Stimulated activated CD8-positive, alpha-beta memory T cell treated with anti-CD3 and anti-CD28 coated beads, Interleukin-4, amount 100 ng/mL, for 24 hours (primary cell): ENCODE data around the gene TMIGD2.

ENCODE experiments used
- DNase-seq: peaks from one replicate; pipeline ENCODE4 v3.0.0-alpha.2; 2020; ENCODE audit warnings: low read depth

Gene TMIGD2

DNA sequence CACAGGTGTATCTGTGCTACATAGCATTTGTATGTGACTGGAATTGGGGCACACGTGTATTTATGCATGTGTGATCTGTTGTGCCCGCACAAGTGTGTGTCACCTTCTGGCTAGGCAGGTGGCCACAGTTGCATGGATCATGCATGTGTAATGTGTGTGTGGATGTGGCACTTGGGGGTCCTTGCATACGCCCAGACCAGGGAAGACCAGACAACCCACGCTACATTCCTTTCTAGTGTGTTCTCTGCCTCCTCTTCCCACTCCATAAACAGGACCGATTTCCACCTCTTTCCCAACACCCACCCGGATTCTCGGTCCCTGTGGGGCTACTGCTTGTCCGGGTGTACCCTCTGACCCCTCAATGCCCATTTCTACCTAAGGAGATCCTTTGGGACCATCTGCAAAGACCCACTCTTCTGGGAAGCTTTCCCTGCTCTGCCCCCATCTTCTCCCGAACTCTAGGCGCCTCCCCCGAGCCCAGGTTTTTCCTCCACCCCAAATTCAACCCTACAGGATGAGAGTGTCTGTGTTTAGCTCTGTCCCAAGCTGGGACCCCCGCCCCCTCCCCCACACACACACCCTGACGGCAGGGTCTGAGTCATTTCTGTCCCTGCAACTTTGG lies 24.1 kb upstream of the TMIGD2 start:
- no peak for DNase-seq

DNA sequence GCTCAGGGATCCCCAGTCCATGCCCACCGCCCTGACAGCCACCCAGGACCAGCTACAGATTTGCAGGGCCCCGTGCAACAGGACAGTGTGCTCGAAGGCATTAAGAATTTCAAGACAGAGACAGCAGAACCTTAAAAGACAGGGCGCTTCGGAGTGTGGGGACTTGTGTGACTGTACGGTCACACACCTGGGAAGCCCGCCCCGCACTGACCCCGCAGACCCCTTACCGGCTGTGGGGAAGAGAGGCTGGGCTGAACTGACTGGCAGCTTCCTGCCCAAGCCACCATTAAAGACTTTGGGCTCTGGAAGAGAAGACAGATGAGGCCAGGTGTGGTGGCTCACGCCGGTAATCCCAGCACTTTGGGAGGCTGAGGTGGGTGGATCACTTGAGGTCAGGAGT lies 22.0 kb upstream of the TMIGD2 start:
- no peak for DNase-seq

DNA sequence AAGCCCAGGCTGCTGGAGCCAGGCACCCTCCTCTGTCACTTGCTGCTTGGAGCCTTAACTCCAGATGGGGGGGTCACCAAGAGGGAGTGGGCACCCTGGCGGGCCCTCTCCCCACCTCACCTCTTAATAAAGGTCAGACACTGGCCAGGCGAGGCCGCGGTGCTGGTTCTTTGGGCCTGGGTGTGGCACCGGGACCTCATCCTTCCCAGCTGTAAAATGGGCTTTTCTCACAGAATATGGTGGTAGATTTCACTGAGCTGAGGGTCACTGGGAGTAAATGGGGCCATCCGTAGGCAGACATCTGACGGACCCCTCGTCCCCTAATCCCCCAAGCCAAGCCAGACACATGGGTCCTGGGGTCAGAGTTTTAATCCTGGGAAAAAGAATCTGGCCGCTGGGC lies 21.5 kb upstream of the TMIGD2 start:
- no peak for DNase-seq

DNA sequence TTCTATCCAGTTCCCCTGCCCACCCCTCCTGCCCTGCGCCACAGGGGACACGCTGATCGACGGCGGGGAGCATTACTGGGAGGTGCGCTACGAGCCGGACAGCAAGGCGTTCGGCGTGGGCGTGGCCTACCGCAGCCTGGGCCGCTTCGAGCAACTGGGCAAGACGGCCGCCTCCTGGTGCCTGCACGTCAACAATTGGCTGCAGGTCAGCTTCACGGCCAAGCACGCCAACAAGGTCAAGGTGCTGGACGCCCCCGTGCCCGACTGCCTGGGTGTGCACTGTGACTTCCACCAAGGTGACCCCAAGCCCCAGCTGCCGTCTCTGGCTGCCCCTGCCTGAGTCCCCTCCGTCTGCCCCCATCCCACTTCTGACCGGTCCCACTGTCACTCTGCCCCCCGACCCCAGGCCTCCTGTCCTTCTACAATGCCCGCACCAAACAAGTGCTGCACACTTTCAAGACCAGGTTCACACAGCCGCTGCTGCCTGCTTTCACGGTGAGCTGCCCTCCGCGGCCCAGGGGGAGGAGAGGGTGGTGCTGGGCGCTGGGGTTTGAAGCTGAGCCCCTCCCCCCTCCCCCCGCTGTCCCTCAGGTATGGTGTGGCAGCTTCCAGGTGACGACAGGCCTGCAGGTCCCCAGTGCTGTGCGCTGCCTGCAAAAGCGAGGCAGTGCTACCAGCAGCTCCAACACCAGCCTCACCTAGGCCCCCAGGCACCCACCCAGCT lies 20.9 kb upstream of the TMIGD2 start:
- no peak for DNase-seq

DNA sequence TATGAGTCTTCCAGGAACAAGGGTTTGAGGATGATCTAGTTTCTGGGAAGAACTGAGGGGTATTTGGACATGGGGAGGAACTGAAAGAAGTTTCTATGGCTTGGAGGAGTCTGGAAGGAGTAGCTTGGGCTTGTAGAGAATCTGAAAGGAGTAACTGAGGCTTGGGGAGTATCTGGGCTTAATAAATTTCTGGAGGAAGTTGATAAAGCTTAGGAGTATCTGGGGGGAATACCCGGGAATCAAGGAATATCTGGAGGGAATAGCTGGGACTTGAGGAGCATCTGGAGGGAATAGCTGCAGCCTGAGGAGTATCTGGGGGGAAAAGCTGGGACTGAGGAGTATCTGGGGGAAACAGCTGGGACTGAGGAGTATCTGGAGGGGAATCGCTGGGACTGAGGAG lies 18.2 kb upstream of the TMIGD2 start:
- DNase-seq, result no peak

DNA sequence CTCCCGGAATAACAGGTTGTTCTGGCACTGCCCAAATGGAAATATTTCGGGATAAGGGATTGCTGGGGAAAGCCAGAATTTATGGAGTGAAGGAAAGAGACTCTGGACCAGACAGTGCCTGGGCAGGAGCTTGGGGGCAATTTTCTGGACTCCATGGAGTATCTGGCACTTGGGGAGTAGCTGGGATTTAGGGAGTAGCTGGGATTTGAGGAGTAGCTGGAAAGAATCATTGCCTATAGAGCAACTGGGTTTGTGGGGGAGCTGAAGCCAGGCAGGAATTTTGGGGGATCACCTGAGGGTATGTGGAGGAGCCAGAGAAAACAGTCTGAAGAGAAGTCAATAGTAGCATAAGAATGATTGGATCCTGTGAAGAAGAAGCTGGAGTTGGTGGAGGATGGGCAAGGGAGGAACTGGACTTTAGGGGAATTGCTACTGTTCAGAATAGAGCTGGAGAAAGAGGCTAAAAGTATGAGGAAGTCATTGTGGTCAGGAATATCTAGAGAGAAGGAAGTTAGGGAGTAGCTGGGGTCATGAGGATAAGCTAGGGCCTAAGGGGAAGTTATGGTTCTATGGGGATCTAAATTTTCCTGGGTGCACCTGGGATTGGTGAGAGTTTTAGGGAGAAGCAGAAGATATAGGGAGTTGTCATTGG lies 17.0 kb upstream of the TMIGD2 start:
- DNase-seq, result no peak

DNA sequence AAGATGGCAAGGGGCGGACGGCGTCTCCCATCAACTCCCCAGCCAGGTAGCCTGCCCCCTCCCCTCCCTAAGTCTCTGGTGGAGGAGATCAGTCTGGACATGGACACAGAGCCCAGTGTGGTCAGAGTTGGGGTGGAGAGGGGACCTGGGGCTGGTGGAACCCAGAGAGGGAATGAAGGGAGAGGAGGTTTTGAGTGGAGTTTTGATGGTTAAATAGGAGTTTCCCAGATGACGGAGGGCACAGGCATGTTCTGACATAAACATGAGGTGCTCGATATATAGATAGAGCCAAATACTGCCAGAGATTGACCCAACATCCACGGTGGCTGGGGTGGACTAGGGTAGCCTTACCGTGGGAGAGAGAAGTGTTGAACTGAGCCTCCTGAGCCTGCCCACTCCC lies 16.3 kb upstream of the TMIGD2 start:
- no peak for DNase-seq

DNA sequence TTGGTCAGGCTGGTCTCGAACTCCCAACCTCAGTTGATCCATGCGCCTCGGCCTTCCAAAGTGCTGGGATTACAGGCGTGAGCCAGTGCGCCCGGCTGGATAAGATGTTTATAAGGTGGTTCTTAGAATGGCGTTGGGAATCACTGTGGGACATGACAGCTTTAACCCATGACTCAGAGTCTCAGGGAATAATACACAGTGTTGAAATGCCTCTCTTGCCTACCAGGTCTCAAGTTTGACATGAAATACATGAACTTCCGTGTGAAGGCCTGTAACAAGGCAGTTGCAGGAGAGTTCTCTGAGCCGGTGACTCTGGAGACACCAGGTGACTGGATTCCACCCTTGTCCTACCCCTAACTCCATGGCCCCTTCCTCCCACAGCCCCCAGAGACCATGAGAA lies 14.8 kb upstream of the TMIGD2 start:
- no peak for DNase-seq

DNA sequence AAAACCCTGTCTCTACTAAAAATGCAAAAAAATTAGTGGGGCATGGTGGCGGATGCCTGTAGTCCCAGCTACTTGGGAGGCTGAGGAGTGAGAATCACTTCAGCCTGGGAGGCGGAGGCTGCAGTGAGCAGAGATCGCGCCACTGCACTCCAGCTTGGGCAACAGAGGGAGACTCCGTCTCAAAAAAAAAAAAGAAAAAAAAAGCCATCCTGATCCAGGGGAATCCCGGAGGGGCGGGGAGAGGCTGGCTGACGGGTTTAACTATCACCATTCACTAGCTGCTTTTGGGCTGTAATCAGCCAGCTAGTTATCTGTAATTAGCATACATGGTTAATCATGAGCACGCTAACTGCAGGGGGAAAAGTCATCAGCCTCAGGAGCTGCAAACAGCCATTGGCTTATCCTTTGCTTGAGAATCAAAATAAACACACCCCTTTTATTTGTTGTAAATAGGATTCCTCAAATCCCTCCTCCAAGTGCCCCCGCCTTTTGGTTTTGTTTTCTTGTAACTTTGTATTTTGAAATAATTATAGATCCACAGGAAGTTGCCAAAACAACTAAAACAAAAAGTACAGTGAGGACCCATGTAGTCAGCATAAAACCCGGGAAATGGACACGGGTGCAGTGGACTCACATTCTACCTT lies 11.8 kb upstream of the TMIGD2 start:
- DNase-seq, result no peak

DNA sequence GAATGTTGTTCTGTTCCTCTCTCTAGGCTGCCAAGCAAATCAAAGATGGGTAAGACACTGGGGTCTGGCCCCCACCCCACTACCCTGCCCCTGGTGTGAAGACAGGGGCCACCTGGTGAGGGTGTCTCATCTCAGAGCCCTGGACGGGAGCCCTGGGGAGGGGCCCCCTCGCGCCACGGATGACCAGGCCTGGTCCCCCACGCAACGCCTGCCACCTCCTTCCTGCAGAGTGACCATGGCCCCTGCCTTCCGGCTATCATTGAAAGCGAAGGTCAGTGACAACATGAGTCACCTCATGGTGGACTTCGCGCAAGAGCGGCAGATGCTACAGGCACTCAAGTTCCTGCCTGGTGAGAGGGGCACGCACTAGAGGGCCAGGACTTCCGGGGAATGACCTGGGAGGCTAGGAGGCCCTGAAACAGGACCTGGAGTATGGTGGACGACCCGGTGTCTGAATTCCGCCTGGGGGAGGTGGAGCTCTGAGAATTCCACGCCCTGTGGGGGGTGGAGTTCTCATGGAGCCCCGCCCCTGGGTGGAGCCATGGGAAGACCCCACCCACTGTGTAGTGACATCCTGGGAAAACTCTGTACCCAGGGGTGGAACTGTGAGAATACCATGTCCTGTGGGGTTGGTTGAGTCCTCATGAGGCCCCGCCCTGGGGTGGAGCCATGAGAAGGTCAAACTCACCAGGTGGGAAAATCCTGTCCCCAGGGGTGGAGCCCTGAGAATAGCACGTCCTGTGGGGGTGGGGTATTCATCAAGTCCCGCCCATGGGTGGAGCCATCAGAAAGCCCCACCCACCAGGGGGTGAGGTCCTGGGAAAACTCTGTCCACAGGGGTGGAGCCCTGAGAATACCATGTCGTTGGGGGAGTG lies 8.3 kb upstream of the TMIGD2 start:
- no peak for DNase-seq

DNA sequence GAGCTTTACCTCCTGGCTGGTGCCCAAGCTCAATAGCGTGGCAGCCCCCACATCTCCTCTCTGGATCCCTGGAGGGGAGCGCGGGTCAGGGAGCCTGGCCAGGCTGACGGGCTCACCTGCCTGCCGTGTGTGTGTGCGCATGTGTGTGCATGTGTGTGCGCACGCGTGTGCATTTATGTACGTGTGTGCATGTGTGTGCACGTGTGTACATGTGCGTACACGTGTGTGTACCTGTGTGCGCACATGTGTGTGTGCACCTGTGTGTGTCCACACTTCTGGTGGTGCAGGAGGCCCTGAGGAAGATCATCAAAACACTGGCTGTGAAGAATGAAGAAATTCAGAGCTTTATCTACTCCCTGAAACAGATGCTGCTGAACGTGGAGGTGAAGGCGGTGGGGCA lies 3.5 kb upstream of the TMIGD2 start:
- DNase-seq, result no peak

DNA sequence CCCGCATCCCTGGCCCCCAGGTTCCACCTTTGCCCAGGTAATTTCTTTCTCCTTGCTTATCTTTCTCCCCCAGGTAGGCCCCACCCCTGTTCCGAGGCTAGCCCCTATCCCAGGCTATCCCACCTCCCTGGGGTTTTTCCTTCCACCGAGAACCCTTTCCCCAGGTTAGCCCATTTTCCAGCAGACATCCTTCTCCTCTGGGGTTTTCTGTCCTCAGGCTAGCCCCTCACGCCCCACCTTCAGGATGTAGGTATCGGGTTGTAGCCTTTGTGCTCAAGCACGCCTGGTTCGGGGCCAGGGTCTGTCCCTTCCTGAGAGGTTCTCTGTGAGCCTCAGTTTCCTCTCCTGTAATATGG lies 3.0 kb upstream of the TMIGD2 start:
- no peak for DNase-seq

DNA sequence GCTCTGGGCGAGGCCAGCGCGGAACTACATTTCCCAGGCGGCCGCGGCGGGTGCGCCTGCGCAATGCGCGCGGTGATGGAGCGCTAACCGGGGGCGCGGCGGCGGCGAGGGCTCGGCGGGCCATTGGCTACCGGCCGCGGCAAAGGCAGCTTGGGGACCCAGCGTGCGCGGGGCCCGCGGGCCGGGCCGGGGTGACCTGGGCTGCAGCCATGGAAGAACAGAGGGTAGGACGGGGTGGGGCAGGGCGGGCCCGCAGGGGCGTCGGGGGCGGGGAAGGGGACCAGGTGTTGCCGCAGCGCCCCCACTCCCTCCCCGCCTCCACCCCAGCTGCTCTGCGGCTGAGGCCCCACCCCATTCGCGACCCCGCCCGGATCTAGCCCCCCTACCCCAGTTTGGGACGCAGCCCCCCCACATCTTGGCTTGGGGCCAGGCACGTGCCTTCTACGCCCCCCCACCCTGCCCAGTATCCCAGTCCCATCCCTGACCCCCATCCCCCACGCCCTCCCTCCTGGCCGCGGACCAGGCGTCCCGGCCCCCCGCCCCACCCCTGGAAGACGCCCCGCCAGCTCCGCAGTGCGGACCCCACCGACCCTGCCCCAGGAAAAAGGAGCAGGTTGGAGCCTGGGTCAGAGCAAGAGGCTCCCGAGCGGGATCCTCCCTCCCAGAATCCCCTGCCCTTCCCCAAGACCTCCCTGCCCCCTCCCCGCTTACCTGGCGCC lies 2.5 kb upstream of the TMIGD2 start, which contains the start of gene FSD1:
Gene FSD1, plus strand, starts transcription at position 61 of the 719 bp plus-strand sequence. Its CDS starts 149 bp downstream, at position 210.
- DNase-seq, result peak; percentile 66

DNA sequence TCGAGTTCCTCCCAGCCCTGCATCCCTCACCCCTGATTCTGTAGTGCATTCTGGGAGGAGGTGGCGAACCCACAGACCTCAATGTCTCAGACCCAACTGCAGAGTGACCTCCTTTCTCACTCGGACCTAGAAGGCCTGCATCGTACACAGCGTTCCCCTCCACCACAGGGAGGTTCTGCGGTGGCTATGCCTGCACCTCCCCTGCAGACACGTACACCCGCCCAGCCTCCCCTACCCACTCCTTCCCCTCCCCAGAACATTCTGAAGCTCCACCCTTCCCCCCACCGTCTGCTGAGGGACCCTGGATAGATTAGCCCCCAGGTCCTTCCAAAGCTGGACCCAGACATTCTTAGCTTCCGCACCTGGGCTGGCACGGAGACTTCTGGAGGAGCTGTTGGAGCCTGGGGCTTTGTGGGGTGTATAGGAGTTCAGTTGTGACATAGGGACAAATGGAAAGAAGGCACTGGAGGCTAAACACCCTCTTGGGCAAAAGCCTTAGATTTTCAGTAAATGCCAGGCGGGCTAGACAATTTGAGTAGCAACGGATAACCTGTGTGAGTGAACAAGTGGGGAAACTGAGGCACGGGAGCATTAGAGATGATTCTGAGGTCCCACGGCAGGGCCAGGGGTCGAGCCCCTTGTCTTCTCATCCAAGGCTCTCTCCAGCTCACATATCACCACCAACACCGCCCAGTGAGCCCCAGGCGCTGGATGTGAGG lies 1.8 kb upstream of the TMIGD2 start:
- no peak for DNase-seq

DNA sequence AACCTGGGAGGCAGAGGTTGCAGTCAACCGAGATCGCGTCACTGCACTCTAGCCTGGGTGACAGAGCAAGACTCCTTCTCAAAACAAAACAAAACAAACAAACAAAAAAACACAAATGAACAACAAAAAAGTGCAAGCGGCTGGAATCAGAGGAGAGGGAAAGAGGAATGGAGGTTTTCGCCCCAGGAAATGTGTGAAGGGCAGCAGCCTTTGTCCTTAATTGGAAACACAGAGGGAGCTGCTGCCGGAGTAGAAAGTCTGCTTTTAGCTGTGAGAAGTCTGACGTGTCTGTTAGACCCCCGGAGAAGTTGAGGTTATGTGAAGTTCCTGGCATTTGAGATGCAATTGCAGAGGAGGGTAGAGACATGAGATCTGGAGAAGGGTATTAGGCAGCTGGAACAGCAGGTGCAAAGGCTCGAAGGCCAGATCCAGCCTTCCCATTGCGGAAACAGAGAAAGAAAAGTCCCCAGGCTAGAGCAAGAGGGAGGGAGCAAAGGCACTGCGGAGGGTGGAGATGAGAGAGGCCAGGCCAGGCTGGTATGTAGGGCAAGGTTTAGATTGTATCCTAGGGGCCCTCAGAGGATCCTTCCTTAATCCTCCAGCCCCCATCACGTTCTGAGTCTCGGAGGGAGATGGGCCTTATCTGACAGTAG lies 473 bp downstream of the TMIGD2 start:
- no peak for DNase-seq

DNA sequence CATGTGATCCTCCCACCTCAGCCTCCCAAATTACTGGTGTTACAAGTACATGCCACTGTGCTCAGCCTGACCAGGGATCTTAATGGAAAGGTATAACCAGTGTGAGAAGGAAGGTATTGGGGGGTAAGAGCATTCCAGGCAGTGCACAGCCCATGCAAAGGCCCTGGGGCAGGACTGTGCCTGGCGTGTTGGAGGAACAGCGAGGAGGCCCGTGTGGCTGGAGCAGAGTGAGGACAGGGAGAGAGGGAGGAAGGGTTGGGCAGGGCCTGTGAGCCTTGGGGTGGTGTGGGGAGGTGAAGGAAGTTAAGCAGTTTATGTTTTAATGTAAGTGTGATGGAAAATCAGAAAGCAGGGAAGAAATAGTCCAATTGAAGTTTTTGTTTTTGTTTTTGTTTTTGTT lies 1.6 kb downstream of the TMIGD2 start:
- no peak for DNase-seq

DNA sequence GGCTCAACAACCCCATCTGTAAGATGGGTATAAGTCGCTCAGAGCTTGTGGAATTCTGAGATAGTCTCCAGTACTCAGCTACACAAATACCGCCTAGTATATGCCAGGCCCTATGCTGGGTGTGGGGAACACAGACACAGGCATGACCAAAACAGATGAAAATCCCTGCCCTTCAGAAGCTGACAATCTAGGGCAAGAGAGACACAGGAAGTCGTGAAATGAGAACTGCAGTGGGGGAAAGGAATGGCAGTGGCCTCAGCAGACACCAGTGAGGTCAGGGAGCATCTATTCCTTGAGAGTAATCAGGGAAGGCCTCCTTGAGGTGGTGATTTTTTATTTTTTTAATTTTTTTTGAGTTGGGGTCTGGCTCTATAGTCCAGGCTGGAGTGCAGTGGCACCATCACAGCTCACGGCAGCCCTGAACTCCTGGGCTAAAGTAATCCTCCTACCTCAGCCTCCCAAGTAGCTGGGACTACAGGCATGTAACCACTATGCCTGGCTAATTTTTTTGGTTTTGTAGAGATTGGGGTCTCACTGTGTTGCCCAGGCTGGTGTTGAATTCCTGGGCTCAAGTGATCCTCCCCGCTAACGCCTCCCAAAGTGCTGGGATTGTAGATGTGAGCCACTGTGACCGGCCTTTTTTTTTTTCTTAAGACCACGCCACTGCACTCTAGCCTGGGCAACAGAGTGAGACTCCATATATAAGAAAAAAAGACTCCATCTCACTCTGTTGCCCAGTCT lies 3.2 kb downstream of the TMIGD2 start:
- no peak for DNase-seq

DNA sequence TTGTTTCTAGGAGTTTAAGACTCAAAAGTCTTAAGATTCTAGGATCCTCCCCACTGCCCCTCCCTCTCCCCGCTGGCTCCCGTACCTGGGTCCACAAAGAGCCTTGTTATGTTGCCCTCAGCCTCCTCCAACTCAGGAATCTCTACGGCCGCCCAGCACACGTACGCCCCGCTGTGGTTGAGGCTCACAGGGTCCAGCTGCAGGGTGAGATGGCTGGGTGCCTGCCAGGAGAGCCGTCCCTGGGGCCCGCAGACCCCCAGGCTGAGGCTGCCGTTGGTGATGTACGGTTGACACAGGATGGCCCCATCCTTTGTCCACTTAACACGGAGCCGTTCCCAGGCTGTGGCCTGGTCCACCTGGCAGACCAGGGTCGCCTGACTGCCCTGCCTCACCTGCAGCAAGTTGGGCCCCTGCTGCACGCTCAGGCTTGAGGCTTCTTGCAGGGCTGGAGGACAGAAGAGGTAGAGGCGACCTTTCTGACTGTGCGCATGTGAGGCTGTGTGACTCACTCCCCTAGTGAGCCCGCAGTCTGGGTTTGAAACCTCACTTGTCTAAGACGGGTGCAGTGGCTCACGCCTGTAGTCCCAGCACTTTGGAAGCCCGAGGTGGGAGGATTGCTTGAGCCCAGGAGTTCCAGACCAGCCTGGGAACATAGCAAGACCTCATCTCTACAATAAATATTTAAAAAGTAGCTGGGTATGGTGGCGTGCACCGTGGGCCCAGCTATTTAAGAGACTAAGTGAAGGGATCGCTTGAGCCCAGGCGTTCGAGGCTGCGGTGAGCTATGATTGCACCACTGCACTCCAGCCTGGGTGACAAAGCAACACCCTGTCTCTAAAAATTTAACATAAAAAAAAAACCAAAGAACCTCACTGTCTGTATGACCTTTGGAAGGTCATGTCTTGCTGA lies 4.0 kb downstream of the TMIGD2 start:
- DNase-seq, result peak; percentile 20
